Sigmoid colon (tissue), 4 donors: ENCODE measurements around the gene NUDT3.

Source experiments
- EP300 ChIP-seq, 4 donors: sonication (generic); formaldehyde crosslinking; IDR thresholded peaks; one replicate each; pipeline ENCODE4 v1.6.1; 2017; ENCODE audit warnings: antibody characterized with exemption in 4 of 4
- POLR2A ChIP-seq, 2 donors: fragments of 450-650 bp; IDR thresholded peaks; one replicate each; pipeline ENCODE4 v1.6.1; 2016; ENCODE audit warnings: antibody characterized with exemption in 2 of 2, mild to moderate bottlenecking in 2 of 2, moderate library complexity in 2 of 2
- POLR2AphosphoS5 ChIP-seq, 4 donors: sonication (generic); formaldehyde crosslinking; IDR thresholded peaks; one replicate each; pipeline ENCODE4 v1.6.1; 2017; ENCODE audit warnings: antibody characterized with exemption in 4 of 4
- TF ChIP-seq, protein P1 (sequence below), 4 experiments: fragments of 450-650 bp in 3 of 4; fragments of 200-600 bp in 1 of 4; IDR thresholded peaks; one replicate each; pipeline ENCODE4 v1.5.1; 2016 to 2019; ENCODE audit warnings: antibody characterized with exemption in 4 of 4, mild to moderate bottlenecking in 3 of 4, moderate library complexity in 2 of 4

DNA sequence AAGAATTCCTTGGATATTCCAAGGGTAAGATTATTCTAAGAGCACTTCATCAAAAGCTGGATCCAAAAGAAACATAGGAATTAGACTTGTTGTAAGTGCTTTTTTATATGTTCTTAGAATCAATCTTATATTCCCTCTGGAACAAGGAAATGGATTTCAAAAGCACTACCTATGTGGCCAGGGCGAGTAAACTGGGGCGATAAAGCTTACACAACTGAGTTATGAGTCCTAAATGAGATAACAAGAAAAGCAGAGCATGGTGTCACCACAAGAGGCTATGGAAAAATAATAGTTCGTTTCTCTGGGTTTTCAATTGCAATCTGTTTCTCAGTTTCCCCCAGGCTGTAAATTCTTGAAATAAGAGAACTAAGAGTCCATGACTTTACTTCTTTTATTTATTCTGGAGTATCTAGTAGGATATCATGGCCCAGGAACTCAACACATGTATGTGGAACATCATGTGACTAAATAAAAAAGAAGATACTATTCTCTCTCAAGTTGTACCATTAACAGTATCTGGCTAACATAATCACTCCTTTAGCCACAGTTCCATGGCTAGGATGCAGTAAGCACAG lies 51.5 kb downstream of the NUDT3 start:
- TF ChIP-seq, protein P1, sequence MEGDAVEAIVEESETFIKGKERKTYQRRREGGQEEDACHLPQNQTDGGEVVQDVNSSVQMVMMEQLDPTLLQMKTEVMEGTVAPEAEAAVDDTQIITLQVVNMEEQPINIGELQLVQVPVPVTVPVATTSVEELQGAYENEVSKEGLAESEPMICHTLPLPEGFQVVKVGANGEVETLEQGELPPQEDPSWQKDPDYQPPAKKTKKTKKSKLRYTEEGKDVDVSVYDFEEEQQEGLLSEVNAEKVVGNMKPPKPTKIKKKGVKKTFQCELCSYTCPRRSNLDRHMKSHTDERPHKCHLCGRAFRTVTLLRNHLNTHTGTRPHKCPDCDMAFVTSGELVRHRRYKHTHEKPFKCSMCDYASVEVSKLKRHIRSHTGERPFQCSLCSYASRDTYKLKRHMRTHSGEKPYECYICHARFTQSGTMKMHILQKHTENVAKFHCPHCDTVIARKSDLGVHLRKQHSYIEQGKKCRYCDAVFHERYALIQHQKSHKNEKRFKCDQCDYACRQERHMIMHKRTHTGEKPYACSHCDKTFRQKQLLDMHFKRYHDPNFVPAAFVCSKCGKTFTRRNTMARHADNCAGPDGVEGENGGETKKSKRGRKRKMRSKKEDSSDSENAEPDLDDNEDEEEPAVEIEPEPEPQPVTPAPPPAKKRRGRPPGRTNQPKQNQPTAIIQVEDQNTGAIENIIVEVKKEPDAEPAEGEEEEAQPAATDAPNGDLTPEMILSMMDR (IDR thresholded peaks at IDR 0.05): no peak
- no peak for TF ChIP-seq POLR2A (IDR thresholded peaks at IDR 0.05)
- no peak for TF ChIP-seq EP300 (IDR thresholded peaks at IDR 0.05)
- no peak for TF ChIP-seq POLR2AphosphoS5 (IDR thresholded peaks at IDR 0.05)
